ENCODE data around the gene SCN4A. TPM values are rescaled to one million over a fixed set of nuclear protein-coding genes. Genes with fewer than 3 reads are reported as not detected.
"Not testable (repeated sequence)": the region's sequence is repeated elsewhere in the genome, so short reads cannot be mapped to it uniquely, and the experiment has no call there.

Gene SCN4A
- total RNA-seq, 1 experiment from 2014 or later, result 1.4 TPM

- Histone ChIP-seq H3K4me3 (no peak overlapping the region), H3K4me2 (no peak overlapping the region; the same call in 1 of the 2 replicates), H3K27ac (peak overlapping the region; percentile 62; the same call in 1 of the 2 replicates), H3F3A (ENCODE audit: insufficient read depth, low read depth) (peaks cover 31% of the 10 kb centered on the region), H3K36me3 (ENCODE audit: low read depth) (no peaks in the 10 kb centered on the region), H3K27me3 (ENCODE audit: insufficient read depth, low read depth) (no peaks in the 10 kb centered on the region), H2AFZ (no peak overlapping the region), H4K20me1 (ENCODE audit: insufficient read depth) (no peaks in the 10 kb centered on the region), H3K4me1 (replicated peaks; ENCODE audit: insufficient read depth) (peaks cover 57% of the 10 kb centered on the region), H3K79me2 (ENCODE audit: low read depth) (no peaks in the 10 kb centered on the region), H3K9me3 (ENCODE audit: insufficient read depth, low read depth) (no peaks in the 10 kb centered on the region; the same call in 1 of the 2 replicates), H3K9me2 (ENCODE audit: insufficient read depth) (no peaks in the 10 kb centered on the region)
- ChIA-PET POLR2A (ENCODE audit: unreplicated experiment) (no interaction called here), CTCF (no interaction called here)
- intact Hi-C loops (cut with micrococcal nuclease; ENCODE audit: unreplicated experiment), result no loop called here
- BruUV-seq (replicated peaks), result no TSS peak
- DNase-seq, result no peak
- TF ChIP-seq CTCF (conservative IDR thresholded peaks at IDR 0.05) (no peak), EZH2 (IDR thresholded peaks at IDR 0.05; ENCODE audit: low read depth) (no peak)
Observed at GRCh38 chr17:64008346-64008745, 35.6 kb upstream of the SCN4A start.

GRCh38 chr17:64007838-64008282 is 35.1 kb upstream of the SCN4A start:
- Histone ChIP-seq H3K4me2 (no peak overlapping the region), H3F3A (ENCODE audit: insufficient read depth, low read depth) (peaks cover 31% of the 10 kb centered on the region), H4K20me1 (ENCODE audit: insufficient read depth) (no peaks in the 10 kb centered on the region), H3K9me2 (ENCODE audit: insufficient read depth) (no peaks in the 10 kb centered on the region), H3K9me3 (ENCODE audit: insufficient read depth, low read depth) (no peaks in the 10 kb centered on the region; the same call in 1 of the 2 replicates), H3K27ac (no peak overlapping the region), H3K27me3 (ENCODE audit: insufficient read depth, low read depth) (no peaks in the 10 kb centered on the region), H3K4me1 (replicated peaks; ENCODE audit: insufficient read depth) (peaks cover 57% of the 10 kb centered on the region), H3K36me3 (ENCODE audit: low read depth) (no peaks in the 10 kb centered on the region), H3K79me2 (ENCODE audit: low read depth) (no peaks in the 10 kb centered on the region), H2AFZ (no peak overlapping the region), H3K4me3 (no peak overlapping the region)
- no TSS peak for BruUV-seq (replicated peaks)
- intact Hi-C loops (cut with micrococcal nuclease; ENCODE audit: unreplicated experiment), result no loop called here
- TF ChIP-seq CTCF (conservative IDR thresholded peaks at IDR 0.05) (no peak), EZH2 (IDR thresholded peaks at IDR 0.05; ENCODE audit: low read depth) (no peak)
- CTCF ChIA-PET, result no interaction called here
- DNase-seq, result no peak
- POLR2A ChIA-PET (ENCODE audit: unreplicated experiment), result no interaction called here

- H4K20me1 ChIP-seq (ENCODE audit: insufficient read depth); BruUV-seq (replicated peaks); H3K9me3 ChIP-seq (ENCODE audit: insufficient read depth, low read depth); H3K9me2 ChIP-seq (ENCODE audit: insufficient read depth); H3K4me2 ChIP-seq; H3K79me2 ChIP-seq (ENCODE audit: low read depth); H3K27me3 ChIP-seq (ENCODE audit: insufficient read depth, low read depth); H3K4me3 ChIP-seq; H3K27ac ChIP-seq; DNase-seq; H2AFZ ChIP-seq; H3K36me3 ChIP-seq (ENCODE audit: low read depth); intact Hi-C loops (cut with micrococcal nuclease; ENCODE audit: unreplicated experiment); POLR2A ChIA-PET (ENCODE audit: unreplicated experiment): not testable (repeated sequence)
- CTCF ChIA-PET, result interaction anchor here (0.6 kb wide), 2 partner anchors 88 to 255 kb away, joined by 3 to 15 read pairs; no protein-coding TSS in a partner anchor
- Histone ChIP-seq H3F3A (ENCODE audit: insufficient read depth, low read depth) (peaks cover 31% of the 10 kb centered on the region), H3K4me1 (replicated peaks; ENCODE audit: insufficient read depth) (peaks cover 57% of the 10 kb centered on the region)
Observed at GRCh38 chr17:64007089-64007837, 34.5 kb upstream of the SCN4A start.

Measured in PC-9 (cell line).